ENCODE measurements around the gene FKBP5.

DNA sequence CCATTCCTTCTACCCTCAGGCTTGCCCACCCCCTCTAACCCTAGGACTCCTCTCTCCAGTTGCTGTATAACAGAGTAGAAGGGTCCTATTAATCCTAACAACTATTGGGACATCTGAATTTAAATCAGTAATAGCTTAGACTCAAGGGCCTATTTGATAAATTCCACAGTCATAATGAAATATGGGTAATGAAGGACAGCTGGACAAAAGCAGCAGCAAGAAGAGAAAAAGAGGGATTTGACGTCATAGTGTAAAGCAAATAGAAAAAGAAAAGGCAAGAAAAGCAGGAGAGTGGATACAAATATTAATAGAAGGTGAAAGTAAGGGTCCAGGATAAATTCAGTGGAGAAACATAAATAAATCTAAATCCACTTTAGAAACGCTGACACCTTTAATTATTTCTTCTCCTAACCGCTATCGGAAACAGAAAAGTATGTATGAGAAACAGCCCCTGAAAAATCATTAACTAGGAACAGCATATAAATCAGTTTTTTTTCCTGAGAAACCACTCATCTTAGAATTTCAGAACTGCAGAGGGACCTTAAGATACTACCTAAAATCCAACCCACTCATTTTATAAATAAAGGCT, 12.8 kb downstream of the FKBP5 start:
- TF ChIP-seq, protein P1, sequence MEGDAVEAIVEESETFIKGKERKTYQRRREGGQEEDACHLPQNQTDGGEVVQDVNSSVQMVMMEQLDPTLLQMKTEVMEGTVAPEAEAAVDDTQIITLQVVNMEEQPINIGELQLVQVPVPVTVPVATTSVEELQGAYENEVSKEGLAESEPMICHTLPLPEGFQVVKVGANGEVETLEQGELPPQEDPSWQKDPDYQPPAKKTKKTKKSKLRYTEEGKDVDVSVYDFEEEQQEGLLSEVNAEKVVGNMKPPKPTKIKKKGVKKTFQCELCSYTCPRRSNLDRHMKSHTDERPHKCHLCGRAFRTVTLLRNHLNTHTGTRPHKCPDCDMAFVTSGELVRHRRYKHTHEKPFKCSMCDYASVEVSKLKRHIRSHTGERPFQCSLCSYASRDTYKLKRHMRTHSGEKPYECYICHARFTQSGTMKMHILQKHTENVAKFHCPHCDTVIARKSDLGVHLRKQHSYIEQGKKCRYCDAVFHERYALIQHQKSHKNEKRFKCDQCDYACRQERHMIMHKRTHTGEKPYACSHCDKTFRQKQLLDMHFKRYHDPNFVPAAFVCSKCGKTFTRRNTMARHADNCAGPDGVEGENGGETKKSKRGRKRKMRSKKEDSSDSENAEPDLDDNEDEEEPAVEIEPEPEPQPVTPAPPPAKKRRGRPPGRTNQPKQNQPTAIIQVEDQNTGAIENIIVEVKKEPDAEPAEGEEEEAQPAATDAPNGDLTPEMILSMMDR (IDR thresholded peaks at IDR 0.05) = no peak
- no peak for TF ChIP-seq POLR2A (IDR thresholded peaks at IDR 0.05)
- TF ChIP-seq EP300 (IDR thresholded peaks at IDR 0.05) = no peak

Data from tibial nerve (tissue), 4 donors.